NCI-H82 treated with DMSO at 0.1 percent for 48 hours (cell line): ENCODE data around the gene HRH2.
A peak's percentile ranks its signal among the peaks of the same experiment; 100 is the strongest.

Experiments
- DNase-seq: peaks from one replicate; lab custom pipeline; 2025; ENCODE audit not compliant: unreplicated experiment; lab: John Stamatoyannopoulos, UW

HRH2 gene

DNA sequence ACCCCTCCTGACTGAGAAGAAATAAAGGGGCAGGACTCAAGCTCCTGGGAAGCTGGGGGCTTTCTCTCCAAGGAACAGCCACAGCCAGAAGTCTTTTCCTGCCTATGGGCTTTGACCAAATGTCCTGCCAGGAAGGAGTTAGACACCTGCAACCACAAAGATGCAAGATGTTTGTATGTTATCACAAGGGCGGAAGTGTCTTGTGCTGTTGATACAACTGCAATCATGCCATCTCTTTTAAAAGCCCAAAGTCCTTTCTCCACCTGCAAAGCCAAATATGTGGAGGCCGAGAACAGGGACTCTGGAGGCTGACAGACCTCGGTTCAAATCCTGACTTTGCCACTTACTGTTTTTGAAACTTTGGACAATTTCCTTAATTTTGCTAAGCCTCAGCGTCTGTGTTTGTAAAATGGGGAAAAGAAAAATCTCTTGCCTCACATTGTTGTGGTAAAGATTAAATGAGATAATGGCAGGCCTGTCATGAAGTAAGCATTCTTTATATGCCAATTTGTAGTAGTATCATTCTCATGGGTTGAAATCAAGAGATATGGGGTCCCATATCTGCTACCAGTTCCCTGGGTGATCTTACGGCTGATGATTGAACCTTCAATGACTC lies 17.0 kb downstream of the HRH2 start:
- DNase-seq, result no peak

DNA sequence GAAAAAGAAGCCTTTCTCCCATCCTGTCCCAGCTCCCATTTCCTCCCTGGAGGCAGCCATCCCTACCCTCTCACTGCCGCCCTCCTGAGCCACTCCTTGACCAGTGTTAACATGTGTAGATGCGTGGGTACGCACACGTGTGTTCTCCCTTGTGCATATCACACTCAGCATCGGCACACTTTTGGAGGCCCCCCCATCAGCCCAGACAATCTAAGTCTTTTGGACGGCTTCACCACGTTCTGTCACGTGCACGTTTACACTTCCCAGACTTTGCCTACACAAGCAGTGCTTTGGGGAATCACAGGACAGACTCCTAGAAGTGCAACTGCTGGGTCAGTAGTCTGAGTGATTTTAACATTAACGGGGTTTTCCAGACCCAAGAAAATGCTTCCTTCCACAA lies 18.0 kb downstream of the HRH2 start:
- DNase-seq, result no peak

DNA sequence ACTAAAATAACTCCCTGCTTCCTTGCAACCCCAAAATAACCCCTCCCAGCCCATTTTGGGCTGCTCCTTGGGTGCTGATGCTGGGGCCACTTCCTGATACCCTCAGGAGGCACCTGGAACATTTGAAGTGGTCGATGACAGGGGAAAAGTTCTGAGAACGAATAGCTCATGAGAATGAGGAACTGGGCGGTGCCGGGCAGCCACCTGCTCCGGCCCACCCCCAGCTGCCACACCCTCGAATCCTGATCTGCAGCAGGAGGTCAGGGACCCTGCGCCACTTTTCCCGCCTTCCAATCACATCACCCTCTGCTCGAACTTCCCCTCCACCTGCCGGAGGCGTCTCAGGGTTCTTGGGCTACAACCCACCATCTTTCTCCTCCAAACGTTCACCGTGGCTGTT lies 19.7 kb downstream of the HRH2 start:
- no peak for DNase-seq

DNA sequence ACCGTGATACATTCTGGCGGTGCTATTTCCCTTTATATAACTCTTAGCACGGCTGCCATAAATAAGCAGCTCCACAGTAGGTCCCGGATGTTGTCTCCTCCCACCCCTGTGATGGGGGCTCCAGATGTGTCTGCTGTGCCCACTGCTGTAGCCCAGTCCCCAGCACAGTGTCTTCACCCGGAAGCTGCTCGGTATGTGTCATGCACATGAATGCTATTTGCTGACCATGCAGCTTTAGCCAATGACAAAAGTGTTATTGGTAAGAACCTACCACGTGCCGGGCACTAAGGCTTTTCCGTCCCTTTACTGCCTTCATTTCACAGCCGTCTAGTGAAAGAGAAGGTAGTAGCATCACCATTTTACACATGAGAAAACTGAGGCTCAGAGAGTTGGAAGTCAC lies 20.2 kb downstream of the HRH2 start:
- no peak for DNase-seq

DNA sequence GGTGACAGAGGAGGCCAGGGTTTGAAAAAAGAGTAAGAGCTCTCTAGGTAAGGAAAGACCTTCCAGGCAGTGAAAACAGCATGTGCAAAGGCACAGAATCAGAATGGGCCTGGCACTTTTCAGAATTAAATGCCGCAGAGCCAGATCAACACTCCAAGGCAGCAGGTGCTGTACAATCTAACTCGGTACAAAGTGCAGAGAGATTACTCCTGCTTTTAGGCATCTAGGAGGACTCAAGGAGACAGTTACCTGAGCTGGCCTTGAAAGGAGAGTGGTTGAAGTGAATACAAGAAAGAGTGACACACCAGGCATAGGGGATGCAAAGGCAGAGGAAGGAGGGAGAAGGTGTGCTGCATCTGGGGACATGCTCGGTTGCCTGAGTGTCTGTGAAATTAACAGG lies 21.5 kb downstream of the HRH2 start:
- DNase-seq, result no peak

DNA sequence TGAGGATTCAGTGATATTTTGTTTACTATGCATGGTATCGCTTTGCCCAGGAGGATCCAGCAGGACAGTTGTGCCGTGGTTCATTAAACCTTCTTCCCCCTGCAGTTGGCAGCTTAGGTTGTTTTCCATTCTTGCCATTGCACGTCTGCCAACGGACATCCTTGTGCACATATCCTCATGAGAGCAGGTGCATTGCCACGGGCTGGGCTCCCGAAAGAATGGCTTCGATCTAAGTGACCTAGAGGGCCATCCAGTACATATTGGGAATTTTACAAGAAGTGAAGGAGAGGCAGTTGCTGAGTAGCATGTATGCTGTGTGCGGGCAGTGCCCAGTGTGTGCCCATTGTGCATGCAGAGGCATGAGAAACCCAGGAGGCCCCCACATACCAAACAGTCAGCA lies 22.1 kb downstream of the HRH2 start:
- no peak for DNase-seq

DNA sequence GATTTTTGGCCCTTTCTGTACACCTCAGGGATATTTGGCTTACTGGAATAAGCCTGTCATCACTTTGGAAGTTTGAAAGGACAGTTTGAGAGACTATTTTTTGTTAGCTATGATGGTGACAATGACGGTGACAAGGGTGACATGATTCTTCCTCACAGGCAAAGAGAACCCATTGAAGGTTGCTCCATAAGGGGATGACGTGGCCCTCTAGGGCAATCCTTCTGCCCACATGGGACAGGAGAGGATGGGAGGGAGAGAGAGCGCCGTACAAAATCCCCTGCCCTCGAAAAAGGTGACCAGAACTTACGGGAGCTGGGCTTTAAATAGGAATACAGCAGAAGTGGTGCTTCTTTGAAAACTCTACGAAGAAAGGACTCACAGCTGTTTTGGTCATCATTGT lies 22.6 kb downstream of the HRH2 start:
- DNase-seq, result no peak

DNA sequence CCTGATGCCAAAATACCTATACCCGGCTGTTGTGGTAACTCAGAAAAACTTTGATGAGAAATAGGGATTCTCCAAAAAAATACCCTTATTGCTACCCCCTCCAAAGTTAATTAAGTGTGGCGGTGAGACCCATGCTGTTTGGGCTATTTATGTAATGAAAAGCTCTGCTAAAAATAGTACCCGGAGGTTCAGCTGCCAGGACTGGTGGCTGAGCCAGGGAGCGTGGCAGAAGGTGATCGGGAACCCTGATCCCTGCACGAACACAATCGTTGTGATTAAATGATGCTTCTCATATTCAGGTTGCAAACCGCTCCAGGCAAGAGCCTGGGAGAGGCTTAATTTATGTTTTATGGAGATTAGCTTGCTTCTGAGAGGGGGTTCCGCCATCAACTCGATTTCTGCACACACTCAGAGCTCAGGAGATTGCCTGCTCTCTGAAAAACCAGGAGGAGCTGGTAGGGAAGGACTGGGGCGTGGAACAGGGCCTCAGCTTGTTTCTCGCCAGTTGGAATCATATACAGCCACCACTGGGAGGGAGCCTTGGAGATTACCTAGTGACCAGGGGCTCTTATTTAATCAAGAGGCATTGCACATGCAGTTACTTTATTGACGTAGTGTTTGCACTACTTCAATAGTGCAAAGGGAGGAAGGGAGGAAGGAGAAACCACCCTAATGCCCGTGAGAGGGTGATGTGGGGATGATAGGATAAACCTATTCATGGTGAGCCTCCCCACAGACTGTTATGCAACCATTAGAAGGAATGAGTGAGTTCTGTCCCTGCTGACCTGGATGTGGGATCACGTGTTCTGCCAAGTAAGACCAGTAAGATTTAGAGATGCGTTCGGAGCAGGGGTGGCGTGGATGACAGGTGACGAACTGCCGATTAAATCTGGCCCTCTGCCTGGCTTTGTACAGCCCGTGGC lies 23.4 kb downstream of the HRH2 start:
- DNase-seq, result no peak

DNA sequence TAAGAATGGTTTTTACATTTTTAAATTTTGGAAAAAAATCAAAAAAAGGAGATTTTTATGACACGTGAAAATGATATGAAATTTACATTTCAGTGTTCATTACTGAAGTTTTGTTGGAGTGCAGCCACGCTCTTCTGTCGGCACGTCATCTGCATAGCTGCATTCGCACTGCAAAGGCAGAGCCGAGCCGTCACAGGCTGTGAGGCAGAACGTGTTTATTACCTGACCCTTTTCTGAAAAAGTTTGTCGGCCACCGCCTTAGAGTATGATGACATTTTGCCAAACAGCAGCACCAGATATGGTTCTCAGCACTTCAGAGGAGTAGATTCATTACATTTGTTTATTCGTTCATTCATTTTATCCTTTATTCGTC lies 24.1 kb downstream of the HRH2 start:
- DNase-seq, result no peak

DNA sequence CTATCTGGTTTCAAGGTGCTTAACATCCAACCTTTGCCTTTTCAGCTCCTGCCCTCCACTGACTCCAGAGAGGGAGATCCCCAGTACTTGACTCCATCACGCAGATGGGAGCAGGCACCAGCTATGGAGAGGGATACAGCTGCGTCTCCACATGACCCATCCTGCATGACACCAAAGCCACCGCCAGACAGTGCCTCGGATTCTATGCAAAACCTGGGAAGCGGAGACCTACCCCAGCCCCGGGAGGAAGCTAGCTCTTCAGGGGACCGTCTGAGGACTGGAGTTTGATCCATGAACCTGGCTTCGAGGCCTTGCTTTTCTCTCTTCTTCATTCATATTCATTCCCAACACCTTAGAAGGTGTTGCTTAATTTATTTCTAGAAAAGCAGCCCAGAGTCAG lies 24.8 kb downstream of the HRH2 start:
- DNase-seq, result no peak

DNA sequence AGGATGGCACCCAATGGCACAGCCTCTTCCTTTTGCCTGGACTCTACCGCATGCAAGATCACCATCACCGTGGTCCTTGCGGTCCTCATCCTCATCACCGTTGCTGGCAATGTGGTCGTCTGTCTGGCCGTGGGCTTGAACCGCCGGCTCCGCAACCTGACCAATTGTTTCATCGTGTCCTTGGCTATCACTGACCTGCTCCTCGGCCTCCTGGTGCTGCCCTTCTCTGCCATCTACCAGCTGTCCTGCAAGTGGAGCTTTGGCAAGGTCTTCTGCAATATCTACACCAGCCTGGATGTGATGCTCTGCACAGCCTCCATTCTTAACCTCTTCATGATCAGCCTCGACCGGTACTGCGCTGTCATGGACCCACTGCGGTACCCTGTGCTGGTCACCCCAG lies 25.4 kb downstream of the HRH2 start:
- no peak for DNase-seq

DNA sequence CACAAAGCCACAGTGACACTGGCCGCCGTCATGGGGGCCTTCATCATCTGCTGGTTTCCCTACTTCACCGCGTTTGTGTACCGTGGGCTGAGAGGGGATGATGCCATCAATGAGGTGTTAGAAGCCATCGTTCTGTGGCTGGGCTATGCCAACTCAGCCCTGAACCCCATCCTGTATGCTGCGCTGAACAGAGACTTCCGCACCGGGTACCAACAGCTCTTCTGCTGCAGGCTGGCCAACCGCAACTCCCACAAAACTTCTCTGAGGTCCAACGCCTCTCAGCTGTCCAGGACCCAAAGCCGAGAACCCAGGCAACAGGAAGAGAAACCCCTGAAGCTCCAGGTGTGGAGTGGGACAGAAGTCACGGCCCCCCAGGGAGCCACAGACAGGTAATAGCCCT lies 26.1 kb downstream of the HRH2 start:
- DNase-seq, result no peak

DNA sequence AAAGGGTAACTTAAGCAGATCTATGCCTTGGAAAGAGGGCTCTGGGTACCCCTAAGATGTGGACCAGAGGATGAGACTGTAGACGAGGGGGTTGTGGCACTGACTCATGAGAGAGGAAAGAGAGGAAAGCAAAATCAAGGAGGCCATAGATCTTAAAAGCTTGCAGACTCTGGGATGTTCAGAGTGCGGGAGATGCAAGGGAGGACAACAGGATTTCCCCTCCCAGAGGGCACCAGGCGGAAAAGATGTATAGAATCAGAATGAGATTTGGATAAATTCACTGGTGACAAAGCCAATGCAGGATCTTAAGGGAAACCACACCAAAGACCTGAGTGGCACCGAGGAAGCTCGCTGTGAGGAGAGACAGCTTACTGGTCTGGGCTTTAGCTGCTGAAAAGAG lies 27.1 kb downstream of the HRH2 start:
- DNase-seq, result no peak

DNA sequence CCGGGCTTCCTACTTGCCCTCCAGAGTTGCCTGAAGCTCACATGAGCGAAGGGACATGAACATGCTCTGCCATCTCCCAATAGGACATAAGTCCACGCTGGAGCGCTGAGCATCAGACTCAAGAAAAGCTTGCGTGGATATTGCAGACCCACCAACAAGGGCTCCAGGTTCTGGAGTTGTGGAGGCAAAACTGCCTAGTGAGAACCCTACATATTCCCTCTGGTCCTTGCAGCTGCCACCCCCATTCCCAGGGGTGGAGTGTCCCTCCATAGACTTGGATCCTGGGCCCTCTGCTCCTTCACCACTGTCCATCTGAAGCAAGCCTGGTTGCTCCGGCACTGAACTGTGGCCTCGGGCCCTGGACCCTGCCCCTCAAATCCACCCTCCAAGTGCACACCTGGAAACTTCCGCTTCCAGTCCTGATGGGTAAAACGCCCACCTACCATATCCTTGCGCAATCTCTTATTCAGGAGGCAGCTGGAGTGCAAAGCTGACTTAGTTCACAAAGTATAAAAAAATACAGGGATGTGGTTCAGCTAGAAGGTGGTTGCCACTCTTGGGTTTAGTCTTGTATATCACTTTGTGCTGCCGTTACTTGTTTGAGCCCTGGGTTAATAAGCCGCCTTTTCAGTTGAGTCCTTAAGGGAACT lies 28.0 kb downstream of the HRH2 start:
- DNase-seq, result no peak

DNA sequence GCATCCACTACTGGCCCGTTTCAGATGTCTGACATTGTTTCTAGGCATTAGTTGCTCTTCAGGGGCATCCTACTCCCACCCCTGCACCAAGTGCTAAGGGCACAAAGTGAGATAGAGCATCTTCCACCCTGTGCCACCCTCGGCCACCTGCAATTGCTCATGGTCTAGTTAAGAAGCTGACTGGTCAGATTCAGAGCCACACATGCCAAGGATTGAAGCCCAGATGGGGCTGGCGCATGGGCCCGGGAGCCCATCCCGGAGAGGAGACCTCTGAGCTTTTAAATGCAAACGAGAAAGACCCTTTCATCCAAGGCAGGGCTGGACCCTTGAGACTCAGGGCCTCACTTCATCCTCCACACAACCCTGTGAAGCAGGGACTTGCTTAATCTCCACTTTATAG lies 28.5 kb downstream of the HRH2 start:
- no peak for DNase-seq

DNA sequence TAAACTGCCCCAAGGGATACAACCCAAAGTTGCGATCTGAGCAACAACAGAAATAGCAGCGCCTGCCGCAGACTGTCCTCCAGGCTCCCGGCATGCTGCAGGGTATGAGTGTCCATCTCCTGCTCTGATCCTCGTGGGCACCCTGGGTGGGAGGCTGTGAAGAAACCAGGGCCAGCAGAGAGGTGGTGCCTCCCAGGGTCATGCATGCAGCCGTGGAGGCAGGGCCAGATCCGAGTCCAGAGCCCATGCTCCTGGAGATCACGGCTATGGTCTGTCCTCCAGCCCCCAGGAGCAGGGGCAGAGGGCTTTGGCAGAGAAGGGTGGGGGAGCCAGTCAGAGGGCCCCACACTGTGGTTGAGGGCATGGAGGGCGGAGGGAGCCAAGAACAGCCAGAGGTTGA lies 29.0 kb downstream of the HRH2 start:
- no peak for DNase-seq

DNA sequence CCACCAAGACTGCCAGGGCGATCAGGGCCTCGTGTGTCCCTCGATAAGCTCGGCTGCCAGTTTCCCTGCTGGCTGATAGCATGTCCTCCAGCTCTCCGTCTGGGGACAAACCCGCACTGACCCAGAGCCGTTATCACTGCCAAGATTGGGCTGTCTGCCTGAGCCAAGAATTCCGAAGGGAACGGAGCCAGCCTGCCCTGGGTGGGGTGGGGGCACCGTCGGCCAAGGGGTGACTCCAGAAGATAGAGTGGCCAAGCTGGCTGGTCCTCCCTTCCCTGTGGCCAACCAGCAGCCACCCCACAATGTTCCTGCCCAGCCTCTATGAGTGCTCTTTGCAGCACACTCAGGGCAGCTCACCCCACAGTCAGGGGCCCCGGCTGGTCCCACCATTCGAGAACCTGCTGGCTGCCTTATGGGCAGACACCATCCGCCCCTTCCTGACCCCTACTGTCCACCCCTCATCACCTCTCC lies 29.4 kb downstream of the HRH2 start:
- DNase-seq, result no peak

DNA sequence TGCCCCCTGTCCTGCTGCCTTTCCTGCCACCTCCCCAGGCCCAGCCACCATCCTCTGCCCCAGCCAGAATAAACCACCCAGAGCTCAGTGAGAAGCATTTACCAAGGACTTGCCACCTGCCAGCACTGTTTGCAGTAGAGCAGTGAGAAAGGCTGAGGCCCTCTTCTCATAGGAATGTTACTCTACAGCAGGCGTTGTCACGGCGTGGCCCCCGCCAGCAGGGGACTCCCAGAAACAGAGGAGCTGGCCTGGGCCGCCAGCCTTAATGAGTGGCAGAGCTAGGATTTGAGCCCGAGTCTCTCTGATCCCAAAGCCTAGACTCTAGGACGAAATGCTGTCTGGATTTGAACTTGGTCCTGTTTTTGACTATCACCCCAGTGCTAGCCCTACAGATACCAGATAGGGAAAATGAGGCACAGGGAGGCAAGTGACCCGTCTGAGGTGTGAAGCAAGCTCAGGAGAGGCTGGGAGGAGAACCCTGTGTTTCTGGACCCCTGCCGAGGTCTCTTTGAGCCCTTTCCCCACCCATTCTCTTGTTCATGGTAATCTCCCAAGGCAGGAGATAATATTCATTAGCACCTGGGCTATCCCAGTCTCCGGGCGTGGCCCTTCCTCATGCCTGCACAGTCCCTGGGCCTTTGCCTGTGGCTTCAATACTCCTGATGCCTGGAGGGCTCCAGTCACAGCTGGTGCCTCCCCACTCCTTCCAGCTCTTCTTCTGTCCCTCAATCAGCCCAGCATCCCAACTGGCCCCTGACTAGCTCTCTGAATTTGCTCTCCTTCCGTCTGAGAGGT lies 30.7 kb downstream of the HRH2 start:
- peak; percentile 46 for DNase-seq

DNA sequence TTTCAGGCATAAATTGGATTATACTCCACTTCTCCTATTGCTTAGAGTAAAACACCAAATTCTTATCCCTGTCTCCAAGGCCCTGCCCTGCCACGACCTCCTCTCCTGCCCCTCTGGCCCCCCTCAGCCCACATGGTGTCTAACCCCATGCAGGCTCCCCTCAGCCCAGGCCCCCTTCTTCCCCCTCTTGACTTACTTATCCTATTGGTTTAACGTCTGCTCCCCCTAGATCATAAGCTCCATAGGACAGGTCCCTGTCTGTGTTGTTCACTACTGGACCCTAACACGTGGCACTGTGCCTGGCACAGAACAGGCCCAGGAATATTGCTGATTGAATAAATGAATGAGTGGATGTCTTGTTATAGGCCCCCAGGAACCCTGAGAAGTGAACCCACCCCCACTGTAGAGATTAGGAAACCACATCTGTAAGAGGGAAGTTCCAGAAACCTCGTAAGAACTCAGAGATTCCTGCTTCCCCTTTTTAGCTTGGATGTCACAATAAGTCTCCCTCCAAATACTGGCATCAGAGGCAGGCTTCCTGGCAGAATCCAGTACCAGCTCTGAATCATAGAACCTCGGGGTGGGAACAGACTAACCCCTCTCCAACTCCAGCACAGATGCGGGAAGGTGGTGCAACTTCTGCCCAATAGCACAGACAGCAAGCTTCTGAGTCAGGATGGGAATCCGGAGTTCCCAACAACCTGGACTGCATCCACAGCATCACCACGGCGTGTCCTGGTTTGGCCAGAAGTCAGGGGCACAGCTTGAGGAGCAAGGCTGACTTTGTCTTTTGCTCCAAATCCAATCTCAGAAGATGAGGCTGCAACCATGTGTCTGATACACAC lies 31.5 kb downstream of the HRH2 start:
- DNase-seq, result no peak

DNA sequence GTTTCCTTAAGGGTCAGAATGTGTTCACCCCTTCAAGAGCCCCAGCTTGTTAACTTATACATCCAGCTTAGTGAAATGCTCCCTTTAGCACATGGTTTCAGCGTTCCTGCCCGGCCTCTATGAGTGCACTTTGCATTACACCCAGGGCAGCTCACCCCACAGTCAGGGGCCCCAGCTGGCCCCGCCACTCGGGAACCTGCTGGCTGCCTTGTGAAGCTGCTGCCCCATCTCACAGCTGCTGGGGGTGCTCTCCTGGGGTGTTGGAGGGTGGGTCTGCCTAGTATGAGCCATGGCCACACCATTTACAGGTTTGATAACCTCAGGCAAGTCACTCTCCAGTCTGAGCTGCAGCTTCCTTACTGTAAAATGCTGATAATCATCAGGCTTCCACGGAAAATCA lies 32.2 kb downstream of the HRH2 start:
- no peak for DNase-seq
